ENCODE measurements around the gene NRIP1. TPM values are rescaled to one million over a fixed set of nuclear protein-coding genes. Genes with fewer than 3 reads are reported as not detected.

Gene NRIP1
- total RNA-seq, 4 donors from 2014 or later = 31.0 to 33.0 (median 32.2) TPM

DNA sequence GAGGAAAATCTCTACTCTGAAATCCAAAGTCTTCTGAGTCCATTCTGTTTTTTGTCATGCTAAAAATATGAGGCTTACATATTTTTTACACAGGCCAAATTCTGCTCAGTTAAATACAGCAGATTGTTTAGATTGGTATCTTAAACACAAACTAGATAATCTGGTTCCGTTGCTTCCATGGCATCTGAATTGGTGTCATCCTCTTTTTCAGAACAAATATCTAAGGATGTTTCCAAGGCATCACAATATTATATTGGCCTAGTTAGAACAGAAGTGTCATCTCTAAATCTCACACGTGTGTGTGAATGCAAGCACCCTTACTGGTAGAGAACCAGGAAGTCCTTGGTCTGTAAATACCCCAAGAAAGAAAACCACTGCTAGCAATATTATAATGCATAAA is 151.2 kb downstream of the NRIP1 start:
- no peak overlapping the region for H3K27ac ChIP-seq
- H3K9me3 ChIP-seq = no peaks in the 10 kb centered on the region
- TF ChIP-seq CTCF (IDR thresholded peaks at IDR 0.05) = no peak
- TF ChIP-seq EP300 (IDR thresholded peaks at IDR 0.05) = no peak
- TF ChIP-seq POLR2A (IDR thresholded peaks at IDR 0.05) = no peak
- 39 to 42% methylated on average over 2 of the region's 2 CpGs for WGBS, 2 donors
- H3K36me3 ChIP-seq = no peaks in the 10 kb centered on the region
- H3K4me3 ChIP-seq = no peak overlapping the region
- no peaks in the 10 kb centered on the region for H3K27me3 ChIP-seq
- DNase-seq (ENCODE audit: low spot score in 2 of 2) = no peak
- peaks cover 0 to 4% (median 0%) of the 10 kb centered on the region in 4 donors for H3K4me1 ChIP-seq

DNA sequence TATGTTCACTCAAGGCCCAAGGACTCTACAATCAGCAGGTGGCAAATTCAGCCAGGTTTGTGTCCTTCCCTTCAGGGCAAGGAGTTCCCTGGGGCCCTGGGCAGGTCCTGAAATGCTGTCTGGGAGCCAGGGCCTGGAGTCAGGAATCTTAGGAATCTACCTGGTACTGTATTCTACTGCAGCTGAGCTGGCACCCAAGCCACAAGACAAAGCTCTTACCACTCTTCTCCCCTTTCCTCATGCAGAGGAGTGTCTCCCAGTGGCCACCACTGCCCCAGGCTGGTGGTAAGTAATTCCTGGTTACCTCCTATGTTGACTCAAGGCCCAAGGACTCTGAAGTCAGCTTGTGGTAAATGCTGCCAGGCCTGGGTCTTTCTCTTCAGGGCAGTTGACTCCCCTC is 153.4 kb downstream of the NRIP1 start:
- H3K9me3 ChIP-seq = no peaks in the 10 kb centered on the region
- TF ChIP-seq POLR2A (IDR thresholded peaks at IDR 0.05) (no peak), EP300 (IDR thresholded peaks at IDR 0.05) (no peak), CTCF (IDR thresholded peaks at IDR 0.05) (no peak)
- DNase-seq (ENCODE audit: low spot score in 2 of 2) = no peak
- H3K4me3 ChIP-seq = no peak overlapping the region
- H3K4me1 ChIP-seq = no peaks in the 10 kb centered on the region
- H3K27ac ChIP-seq = no peak overlapping the region
- no peaks in the 10 kb centered on the region for H3K36me3 ChIP-seq
- H3K27me3 ChIP-seq = no peaks in the 10 kb centered on the region

Measured in tibial nerve (tissue), 4 donors.